ENCODE results near the gene PCGF6.

- no peak for TF ChIP-seq CTCF (IDR thresholded peaks at IDR 0.05)
- TF ChIP-seq POLR2A (IDR thresholded peaks at IDR 0.05; ENCODE audit: low read depth), result no peak
Measured at GRCh38 chr10:103395754-103396066, 44.8 kb upstream of the PCGF6 start.
